GM19468 (cell line): ENCODE measurements around the gene MRPS12.
"Not testable (repeated sequence)": the region's sequence is repeated elsewhere in the genome, so short reads cannot be mapped to it uniquely, and the experiment has no call there.

ENCODE experiments used
- ATAC-seq: cut with Tn5 transposase; IDR thresholded peaks from one replicate; pipeline ENCODE4 v1.9.1; 2021; ENCODE audit warnings: mild to moderate bottlenecking, moderate library complexity, moderate number of reproducible peaks; ENCODE audit not compliant: unreplicated experiment; ENCODE audit errors: extremely low read depth

MRPS12 gene

DNA sequence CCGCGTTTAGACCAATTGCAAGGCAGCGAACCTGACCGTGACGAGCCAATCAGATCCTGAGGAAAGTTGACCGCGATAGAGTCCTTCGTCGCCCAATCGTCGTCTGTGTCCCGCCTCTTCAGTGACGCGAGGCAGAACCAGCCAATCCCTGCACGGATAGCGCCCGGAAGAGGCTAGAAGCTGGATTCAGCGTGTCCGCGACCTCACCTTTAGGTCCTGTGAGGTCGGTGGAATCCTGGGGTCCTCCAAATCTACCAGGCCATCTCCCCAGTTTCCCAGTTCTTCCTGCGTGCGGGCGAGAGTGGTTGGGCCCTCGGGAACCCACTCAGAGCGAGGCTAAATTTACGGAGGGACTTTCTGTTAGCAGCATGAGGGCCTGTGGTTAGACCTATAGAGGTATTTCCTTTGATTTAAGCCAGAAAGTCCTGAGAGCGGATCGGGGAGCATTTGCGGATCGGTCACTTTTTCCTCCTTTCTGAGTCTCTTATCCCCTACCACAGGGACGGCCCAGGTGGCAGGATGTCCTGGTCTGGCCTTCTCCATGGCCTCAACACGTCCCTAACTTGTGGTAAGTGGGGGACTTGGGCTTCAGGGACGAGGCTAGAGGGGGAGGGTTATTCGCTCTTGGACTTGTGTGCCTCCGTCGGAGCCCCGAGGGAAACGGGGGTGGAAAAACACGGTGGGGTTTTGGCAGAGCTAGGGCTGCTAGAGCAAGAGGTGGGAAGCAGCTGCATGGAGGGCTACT lies at the start of gene MRPS12:
MRPS12 (plus strand) TSS at position 169 of the 745 bp plus-strand sequence; CDS start at position 520, 351 bp downstream.
- peak; percentile 84 for ATAC-seq

DNA sequence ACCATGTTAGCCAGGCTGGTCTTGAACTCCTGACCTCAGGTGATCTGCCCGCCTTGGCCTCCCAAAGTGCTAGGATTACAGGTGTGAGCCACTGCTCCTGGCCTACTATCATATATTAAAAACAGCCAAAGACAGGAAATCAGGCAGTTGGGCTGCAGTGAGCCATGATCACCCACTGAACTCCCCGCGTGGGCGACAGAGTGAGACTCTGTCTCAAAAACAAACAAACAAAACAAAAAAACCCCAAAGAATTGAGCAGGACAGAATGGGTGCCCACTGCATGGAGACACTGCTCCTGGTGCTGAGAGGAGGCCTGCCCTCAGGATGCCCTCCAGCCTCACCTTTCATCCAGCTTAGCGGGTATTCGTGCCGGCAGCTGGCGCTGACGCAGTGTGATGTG lies 47.5 kb upstream of the MRPS12 start:
- no peak for ATAC-seq

DNA sequence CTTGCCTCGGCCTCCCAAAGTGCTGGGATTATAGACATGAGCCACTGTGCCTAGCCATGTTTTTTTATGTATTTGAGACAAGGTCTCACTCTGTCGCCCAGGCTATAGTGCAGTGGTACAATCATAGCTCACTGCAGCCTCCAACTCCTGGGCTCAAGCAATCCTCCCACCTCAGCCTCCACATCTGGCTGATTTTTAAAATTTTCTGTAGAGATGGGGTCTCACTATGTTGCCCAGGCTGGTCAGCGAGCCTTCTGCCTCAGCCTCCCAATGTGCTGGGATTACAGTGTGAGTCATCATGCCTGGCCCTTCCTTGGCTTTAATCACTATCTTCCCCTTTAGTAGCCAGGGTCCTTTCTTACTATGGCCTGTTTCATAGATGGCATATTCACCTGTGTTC lies 46.1 kb upstream of the MRPS12 start:
- ATAC-seq, result not testable (repeated sequence)

GRCh38 chr19:38888876-38889275 lies 41.9 kb upstream of the MRPS12 start:
- no peak for ATAC-seq

- no peak for ATAC-seq
These were observed 40.9 kb upstream of the MRPS12 start for GRCh38 chr19:38889803-38890202.

DNA sequence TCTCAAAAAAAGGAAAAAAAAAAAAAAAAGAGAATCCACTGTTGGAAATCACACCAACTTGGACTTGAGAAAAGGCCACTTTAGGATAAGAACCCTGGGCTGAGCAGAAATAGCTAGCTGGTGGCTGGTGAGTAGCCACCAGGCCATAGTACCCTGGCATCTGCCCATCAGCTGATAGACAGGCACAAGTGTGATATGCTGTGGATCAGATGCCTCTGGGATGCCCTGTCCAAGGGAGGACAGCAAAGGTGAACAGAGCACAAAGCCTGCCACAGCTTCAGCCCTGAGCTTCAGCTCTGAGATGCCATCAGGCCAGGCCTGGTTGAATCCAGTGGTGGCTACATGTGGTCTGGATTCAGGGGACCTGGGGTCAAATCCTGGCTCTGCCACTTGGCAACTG lies 40.1 kb upstream of the MRPS12 start:
- ATAC-seq, result no peak

GRCh38 chr19:38891771-38892170 lies 39.0 kb upstream of the MRPS12 start:
- no peak for ATAC-seq

GRCh38 chr19:38892841-38893240 lies 37.9 kb upstream of the MRPS12 start:
- ATAC-seq, result no peak

DNA sequence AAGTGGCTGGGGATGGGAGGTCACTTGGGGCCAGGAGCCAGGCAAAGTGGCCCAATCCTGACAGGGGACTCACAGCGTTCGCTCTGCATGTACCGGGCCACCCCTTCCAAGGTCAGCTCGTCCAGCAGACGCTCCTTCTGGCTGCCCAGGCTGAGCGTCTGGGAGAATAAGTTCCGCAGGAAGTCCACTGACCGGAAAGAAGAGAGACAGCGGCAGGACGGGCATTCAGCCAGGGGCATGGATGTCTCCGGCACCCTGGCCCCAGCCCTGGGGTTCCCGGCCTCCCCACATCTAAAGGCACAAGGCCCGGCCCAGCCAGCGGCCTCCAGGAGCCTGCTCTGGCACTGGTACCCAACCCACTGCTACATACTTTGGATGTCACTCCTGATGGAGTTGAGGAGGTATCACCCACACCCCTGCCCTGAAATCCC lies 37.4 kb upstream of the MRPS12 start:
- ATAC-seq, result no peak

- ATAC-seq, result no peak
These were observed 35.8 kb upstream of the MRPS12 start for GRCh38 chr19:38894968-38895367.

- ATAC-seq, result no peak
These were observed 31.8 kb upstream of the MRPS12 start for GRCh38 chr19:38898788-38899446.

GRCh38 chr19:38899447-38900201 lies 31.1 kb upstream of the MRPS12 start, which contains the start of the genes NFKBIB and SIRT2:
NFKBIB (plus strand) TSS chr19:38899969; CDS start chr19:38900033, 64 bp downstream.
SIRT2 (minus strand) TSS chr19:38899618; CDS start chr19:38899521, 97 bp downstream.
- ATAC-seq, result peak; percentile 89

DNA sequence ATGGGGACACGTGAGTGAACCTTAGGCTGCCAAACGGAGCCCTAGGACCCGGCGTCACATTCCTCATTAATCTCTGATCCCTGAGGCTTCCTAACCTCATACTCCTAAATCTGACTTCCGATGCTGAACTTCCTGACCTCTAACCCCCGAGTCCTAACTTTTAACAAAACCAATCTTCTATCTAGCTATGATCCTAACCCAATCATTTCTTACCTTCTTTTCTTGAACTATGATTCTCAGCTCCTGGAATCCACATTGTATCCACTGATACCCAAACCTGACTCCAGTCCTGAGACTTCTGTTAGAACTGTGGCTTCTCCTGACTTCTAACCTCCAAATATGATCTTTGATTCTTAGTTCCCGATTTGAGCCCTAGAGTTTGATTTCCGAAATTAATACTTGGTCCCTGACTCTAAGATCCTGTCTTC lies 30.5 kb upstream of the MRPS12 start:
- ATAC-seq, result no peak

- no peak for ATAC-seq
These were observed 30.0 kb upstream of the MRPS12 start for GRCh38 chr19:38900743-38901190.

DNA sequence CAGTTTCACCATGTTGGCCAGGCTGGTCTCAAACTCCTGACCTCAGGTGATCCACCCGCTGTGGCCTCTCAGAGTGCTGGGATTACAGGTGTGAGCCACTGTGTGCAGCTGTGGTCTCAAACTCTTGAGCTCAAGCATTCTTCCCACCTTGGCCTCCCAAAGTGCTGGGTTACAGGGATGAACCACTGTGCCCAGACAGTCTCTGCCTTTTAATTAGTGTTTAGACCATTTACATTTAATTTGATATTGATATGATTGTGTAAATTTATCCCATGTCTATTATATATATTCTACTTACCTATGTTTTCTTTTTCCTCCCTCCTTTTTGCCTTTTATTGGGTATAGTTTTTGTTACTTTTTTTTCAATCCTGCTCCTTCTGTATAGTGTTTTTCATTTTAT lies 29.1 kb upstream of the MRPS12 start:
- no peak for ATAC-seq

DNA sequence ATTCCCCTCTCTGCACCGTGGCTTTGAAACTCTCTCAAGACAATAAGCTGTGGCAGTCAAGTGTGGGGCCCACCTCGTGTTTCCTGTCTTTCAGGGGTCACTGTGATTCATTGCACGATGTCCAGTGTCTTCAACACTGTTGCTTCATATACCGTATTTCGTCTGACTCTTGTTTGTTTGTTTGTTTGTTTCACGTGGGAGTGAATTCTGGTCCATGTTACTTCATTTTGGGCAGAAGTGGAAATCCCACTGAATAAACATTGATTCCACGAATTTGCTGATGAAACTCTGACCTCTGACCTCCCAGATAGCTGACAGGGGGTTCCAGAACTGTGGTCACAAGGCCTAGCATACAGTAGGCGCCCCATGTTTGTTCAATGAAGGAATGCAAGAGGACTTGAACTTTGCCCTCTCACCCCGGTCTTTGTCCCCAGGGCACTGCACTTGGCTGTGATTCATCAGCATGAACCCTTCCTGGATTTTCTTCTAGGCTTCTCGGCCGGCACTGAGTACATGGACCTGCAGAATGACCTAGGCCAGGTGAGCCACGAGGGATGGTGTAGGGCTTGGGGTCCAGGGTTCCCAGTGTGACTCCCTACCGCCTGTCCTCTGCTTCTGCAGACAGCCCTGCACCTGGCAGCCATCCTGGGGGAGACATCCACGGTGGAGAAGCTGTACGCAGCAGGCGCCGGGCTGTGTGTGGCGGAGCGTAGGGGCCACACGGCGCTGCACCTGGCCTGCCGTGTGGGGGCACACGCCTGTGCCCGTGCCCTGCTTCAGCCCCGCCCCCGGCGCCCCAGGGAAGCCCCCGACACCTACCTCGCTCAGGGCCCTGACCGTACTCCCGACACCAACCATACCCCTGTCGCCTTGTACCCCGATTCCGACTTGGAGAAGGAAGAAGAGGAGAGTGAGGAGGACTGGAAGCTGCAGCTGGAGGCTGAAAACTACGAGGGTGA lies 25.9 kb upstream of the MRPS12 start:
- no peak for ATAC-seq

GRCh38 chr19:38905620-38906019 lies 25.1 kb upstream of the MRPS12 start:
- ATAC-seq, result no peak

GRCh38 chr19:38907227-38907626 lies 23.5 kb upstream of the MRPS12 start:
- ATAC-seq, result no peak

DNA sequence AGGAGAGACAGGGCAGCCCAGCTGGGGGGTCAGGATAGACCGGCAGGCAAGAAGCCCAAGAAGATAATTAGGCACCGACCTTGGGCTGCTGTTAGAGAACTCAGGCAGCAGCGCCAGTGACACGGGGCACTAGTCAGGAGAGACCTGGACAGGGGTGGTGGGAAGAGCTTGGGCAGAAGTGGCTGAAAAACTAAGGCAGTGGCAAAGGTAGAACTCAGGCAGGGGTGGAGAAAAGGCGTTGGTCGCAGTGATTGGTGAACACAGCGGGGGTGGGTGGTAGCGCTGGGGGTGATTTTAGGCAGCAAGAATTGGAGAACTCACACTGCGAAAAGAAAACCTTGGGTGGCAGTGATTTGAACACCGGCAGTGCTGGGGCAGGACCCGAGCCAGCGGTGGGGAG lies 23.1 kb upstream of the MRPS12 start:
- ATAC-seq, result no peak

DNA sequence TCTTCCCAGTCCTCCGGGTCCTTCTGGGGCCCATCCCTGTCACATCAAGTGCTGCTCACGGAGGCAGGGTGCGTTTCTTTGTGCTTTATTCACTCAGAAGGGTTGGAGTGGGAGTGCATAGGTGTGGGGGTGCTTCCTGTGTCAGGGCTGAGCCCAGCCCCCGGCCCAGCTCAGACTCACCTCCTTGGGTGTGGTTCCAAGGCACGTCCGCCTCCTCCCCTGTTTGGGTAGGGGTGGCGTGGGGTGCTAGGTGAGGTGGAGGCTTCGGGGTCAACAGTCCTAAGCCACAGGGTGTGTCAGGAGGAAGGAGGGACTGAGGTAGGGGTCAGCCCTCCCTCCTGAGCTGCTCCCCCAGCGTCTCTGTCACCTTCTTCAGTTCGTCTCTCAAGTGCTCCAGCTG lies 21.8 kb upstream of the MRPS12 start:
- ATAC-seq, result no peak
